HUDEP-2 (cell line): ENCODE measurements around the gene MYLK.

Experiments
- DNase-seq, 76 experiments: peaks; one replicate each; lab custom pipeline; 2025; ENCODE audit not compliant: unreplicated experiment in 76 of 76; lab: John Stamatoyannopoulos, UW

The MYLK gene

GRCh38 chr3:123795471-123796251, 88.5 kb downstream of the MYLK start:
- no peak for DNase-seq

DNA sequence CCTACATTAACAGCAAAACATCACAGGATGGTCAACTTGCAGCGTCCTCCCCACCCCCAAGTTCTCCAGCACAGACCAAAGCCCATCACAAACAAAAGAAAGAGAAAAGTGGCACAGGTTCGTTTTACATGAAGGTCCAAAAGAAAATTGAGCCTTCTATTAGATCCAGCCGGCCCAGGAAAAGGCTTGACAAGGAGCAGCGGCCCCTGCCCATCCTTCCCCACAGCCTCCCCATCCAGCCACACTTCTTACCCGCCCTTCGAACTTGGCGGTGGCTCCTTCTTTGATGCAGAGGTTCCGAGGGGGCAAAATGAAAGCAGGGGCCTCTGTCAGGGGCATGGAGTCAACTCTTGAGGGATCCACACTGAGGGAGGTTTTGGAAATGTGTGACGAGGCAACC, 90.7 kb downstream of the MYLK start:
- no peak for DNase-seq

DNA sequence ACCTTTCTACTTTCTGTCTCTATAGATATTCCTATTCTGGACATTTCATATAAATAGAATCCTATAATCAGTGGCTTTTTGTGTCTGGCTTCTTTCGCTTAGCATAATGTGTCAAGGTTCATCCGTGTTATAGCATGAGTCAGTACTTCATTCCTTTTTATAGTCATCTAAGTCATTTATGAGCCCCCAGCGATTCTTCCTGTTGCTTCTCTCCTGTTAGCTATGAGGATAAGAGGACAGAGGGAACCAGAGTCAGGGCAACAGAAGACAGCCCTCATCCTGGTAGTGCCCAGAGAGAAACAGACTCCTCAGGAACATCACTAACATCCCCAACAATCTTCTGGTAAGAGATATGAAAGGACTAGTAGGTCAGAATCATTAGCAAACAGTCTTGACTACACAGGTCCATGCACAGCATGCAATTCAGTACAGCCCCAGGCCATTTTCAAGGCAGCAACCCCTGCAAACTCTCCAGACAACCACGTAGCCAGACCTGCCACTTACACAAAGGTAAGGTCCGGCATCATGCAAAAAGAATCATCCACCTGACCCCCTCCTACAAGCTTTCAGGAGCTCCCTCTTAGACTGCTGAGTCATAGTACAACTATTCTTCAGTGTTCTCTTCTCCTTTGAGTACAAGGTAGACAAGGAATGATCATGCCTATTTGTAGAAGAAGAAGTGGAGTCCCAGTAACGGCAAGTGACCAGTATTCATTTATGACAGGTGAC, 91.5 kb downstream of the MYLK start:
- DNase-seq = no peak

GRCh38 chr3:123791898-123792297, 92.2 kb downstream of the MYLK start:
- DNase-seq = no peak

- DNase-seq = no peak
Measured at GRCh38 chr3:123791417-123791816, 92.7 kb downstream of the MYLK start.

- DNase-seq = no peak
Measured at GRCh38 chr3:123791073-123791370, 93.1 kb downstream of the MYLK start.

- no peak for DNase-seq
Measured at GRCh38 chr3:123790254-123791072, 93.7 kb downstream of the MYLK start.

DNA sequence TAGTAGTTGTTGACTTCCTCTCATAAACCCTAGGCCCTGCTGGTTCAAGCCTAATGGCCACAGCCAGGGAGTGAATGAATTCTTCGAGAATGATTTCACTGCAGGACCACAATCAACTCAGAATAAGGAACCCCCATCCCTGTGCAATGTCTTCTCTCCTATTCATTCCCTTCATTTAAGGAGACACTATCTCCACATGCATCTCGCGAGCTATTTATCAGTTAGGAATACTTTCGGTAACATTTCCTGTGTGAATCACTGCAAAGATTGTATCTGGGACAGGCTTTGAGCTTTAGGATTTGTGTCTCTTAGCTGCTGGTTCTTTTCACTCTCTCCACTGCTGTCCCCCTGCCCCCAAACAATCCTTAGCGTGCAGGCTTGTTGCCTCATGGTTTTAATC, 94.4 kb downstream of the MYLK start:
- no peak for DNase-seq

GRCh38 chr3:123789160-123789559, 95.0 kb downstream of the MYLK start:
- DNase-seq = no peak

DNA sequence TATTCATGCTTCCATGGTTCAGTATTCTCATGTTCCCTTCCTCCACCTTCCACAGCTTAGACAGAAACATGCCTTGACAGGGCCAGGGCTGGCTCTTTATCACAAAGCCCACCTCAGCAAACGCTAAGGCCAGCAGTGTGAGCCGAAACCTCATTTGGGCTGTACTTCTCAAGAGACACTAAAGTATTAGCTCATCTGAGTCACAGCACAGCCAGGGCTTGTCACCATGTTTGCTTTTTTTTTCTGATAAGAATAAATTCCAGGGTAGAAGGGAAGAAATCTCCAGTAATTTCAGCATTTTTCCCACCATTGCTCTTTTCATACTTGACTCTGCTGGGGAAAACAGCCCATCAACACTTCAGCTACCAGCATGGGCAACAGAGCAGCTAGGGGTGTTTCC, 95.4 kb downstream of the MYLK start:
- DNase-seq = no peak

- no peak for DNase-seq
Measured at GRCh38 chr3:123787133-123787532, 97.0 kb downstream of the MYLK start.

DNA sequence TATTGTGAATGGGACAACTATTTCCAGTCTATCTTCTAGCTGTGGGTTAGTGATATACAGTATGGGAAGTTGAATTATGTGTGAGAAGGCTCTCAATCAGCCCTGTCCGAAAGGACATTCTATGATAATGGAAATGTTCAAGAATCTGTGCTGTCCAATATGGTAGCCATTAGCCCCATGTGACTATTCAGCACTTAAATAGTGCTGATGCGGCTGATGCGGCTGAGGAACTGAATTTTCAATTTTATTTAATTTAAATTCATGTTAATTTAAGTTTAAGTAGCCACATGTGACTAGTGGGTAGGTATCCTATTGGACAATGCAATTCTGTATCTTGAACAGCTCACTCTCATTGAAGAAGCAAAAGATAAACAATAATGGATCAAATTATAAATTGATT, 98.5 kb downstream of the MYLK start:
- no peak for DNase-seq

DNA sequence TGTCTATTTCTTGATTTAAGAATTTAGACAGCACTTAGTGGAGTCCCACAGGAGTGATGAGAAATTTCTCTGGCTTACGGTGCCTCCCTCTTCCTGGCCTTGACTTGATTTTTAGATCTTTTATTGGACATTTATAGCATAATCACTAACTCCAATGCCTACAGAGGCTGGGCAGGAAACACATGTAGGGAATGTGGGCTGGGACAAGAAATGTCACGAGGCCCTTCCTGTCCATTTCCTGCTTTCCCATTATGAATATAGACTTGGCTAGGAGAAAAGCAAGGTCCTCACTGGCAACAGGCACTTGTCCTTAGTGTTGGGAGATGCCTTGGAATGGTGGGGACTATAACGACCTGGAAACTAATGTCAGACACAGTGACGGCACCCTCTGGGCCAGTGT, 100.3 kb downstream of the MYLK start:
- no peak for DNase-seq

- no peak for DNase-seq
Measured at GRCh38 chr3:123783050-123783689, 101.0 kb downstream of the MYLK start.

- DNase-seq = no peak
Measured at GRCh38 chr3:123782488-123782887, 101.6 kb downstream of the MYLK start.

DNA sequence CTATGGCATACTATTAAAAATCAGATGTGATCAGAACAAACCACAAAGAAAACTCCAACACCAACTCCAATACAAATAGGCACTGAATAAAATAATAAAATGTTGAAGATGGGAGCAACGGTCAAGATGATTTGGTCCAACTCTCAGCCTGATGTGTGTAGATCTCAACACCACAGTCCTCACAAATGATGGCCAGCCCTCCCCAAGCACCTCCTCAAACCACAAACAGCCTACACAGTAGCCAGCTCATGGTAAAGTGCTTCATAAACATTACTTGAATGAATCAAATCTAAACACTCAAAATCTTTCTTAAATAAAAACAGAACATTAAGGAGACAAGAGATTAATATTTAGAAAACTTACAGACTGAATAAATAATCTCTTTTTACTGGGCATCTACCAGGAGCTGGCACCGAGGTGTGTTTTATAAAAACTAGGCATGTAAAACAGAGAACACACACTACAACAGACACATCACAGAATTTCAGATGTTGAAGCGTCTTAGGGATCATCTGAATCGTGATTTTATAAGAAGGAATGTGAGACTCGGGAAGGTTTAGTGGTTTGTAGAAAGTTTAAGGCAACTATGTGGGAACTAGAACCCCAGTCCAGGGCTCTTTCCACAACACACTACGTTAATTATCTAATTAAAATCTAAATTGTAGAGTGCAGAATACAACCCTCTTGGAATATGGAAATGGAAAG, 102.4 kb downstream of the MYLK start:
- DNase-seq = no peak

- DNase-seq = no peak
Measured at GRCh38 chr3:123781138-123781537, 103.0 kb downstream of the MYLK start.

- no peak for DNase-seq
Measured at GRCh38 chr3:123780656-123781055, 103.5 kb downstream of the MYLK start.

DNA sequence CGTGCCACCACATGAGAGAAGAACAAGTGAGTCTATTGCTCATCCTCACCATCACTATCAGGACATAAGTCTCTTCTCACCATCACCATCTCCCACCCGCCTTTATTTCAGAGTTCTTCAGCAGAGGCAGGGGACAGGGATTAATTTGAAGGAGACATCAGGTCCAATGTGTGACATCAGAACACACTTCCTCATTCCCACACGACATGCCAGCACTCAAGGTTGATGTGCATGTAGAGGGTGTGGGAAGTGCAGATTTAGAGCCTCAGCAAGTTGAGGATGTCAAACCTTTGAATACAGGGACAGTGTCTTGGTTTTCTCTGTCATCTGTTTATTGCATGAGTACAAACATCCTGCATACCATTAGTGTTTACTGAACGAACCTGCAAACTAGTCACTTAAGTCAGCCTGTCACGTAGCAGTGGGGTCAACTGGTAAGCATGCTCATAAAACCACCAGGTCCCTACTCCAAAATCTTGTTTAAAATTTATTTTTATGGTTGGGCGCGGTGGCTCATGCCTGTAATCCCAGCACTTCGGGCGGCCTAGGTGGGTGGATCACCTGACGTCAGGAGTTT, 104.4 kb downstream of the MYLK start:
- DNase-seq = no peak

DNA sequence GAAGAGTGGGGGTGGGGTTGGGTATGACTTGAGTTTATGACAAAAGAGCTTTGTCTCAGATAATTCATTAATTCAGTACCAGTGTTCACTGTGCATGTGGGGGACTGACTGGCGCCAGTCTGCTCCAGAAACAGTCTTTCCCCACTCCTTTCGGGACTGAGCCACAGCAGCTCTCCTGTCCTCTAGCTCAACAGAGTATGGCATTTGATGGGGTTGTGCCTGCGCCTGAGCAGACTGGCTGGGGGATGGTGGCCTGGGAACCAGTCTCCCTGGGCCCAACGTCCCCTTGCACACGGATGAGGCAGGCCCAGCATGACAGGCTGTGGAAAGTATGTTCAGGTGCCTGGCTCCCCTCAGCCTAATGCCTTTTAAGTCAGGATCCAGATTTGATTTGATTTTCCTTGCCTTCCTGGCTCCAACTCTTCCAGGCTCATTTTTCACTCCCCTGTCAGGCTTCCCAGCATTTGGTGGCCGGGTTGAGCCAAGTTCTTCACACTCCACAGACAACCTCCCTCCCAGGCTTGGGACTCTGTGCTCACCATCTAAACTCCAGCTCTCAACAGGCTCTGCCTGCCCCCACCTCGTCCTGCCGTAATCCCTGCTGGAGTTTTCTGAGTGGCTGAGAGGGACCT, 105.0 kb downstream of the MYLK start:
- no peak for DNase-seq
